Epithelial cell of proximal tubule (primary cell): ENCODE data around the gene PTBP1. TPM values are rescaled to one million over a fixed set of nuclear protein-coding genes. Genes with fewer than 3 reads are reported as not detected.
"Not testable (repeated sequence)": the region's sequence is repeated elsewhere in the genome, so short reads cannot be mapped to it uniquely, and the experiment has no call there.

Source experiments
- DNase-seq: peaks from one replicate; pipeline ENCODE4 v3.0.0-alpha.2; 2011; ENCODE audit warnings: low read depth
- H3K4me3 ChIP-seq: 2 replicates; pipeline ENCODE4 v1.5.1; 2011; ENCODE audit warnings: low read depth, mild to moderate bottlenecking, low read length
- total RNA-seq: library from RNA; depleted of rRNA; stranded (reverse); fragments of >200 nt; gene quantifications from 2 replicates; pipeline ENCODE4 v1.2.3, GENCODE V29; 2015
- TF ChIP-seq, protein P1 (sequence below): conservative IDR thresholded peaks from 2 replicates; pipeline ENCODE4 v1.5.1; 2012; ENCODE audit warnings: low read depth, mild to moderate bottlenecking, low read length

The PTBP1 gene
- total RNA-seq, 1 donor from 2014 or later, result 186 TPM

DNA sequence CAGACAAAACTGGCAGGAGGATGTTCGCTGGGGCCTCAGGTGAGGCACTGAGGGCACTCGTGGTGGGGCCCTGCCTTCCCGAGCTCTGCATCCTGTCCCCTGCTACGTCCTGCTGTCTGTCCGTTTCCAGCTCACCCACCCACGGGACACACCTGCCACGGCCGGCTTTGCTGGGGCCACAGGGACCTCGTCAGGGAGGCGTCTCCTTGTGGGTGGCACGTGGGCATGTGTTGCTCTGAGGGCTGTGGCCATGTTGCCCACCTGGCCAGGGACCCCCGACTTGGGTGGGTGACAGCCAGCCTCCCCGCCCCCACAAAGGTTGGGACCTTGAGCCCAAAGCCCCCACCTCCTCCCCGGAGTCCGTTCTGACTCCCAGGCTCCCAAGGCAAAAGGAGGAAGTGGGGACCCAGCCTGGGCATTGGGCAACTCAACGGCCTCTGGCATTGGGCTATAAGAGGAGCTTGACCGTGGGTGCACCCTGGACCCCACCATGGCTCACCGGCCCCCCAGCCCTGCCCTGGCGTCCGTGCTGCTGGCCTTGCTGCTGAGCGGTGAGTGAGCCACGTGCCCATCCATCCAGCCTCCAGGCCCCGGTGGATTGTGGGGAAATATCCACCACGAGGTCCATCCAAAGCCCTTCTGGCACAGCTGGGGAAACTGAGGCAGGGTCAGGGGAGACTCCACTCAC, 43.4 kb downstream of the PTBP1 start, which contains the start of gene PRTN3:
Gene PRTN3 (plus strand): TSS at position 481 of the 688 bp plus-strand sequence. CDS start 10 bp downstream, at position 491.
- no peak within 1 kb of the TSS for H3K4me3 ChIP-seq
- DNase-seq, result no peak
- TF ChIP-seq, protein P1, sequence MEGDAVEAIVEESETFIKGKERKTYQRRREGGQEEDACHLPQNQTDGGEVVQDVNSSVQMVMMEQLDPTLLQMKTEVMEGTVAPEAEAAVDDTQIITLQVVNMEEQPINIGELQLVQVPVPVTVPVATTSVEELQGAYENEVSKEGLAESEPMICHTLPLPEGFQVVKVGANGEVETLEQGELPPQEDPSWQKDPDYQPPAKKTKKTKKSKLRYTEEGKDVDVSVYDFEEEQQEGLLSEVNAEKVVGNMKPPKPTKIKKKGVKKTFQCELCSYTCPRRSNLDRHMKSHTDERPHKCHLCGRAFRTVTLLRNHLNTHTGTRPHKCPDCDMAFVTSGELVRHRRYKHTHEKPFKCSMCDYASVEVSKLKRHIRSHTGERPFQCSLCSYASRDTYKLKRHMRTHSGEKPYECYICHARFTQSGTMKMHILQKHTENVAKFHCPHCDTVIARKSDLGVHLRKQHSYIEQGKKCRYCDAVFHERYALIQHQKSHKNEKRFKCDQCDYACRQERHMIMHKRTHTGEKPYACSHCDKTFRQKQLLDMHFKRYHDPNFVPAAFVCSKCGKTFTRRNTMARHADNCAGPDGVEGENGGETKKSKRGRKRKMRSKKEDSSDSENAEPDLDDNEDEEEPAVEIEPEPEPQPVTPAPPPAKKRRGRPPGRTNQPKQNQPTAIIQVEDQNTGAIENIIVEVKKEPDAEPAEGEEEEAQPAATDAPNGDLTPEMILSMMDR, result no peak

- not testable (repeated sequence) for H3K4me3 ChIP-seq, DNase-seq
Measured at GRCh38 chr19:842802-843179, 45.5 kb downstream of the PTBP1 start.

DNA sequence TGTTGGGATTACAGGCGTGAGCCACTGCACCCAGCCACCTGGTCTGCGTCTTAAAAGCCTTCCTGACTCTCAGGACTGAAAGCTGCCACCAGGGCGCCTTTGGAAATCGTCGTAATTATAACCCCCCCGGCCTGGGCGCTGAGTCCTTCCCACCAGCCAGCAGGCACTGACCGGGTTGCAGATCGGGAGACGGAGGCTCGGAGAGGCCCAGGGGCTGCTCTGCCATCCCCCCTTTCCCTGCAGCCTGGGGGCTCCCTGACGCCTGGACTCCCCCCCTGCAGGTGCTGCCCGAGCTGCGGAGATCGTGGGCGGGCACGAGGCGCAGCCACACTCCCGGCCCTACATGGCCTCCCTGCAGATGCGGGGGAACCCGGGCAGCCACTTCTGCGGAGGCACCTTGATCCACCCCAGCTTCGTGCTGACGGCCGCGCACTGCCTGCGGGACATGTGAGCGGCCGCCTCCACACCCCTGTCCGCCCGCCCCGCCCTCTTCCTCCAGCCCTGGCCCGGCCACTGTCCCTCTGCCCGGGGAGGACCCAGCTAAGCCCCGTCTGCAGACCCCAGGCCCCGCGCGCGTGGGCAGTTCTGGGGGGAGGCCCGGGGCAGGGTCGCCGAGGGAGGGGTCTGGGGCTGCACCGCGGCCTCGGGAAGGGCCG, 46.1 kb downstream of the PTBP1 start:
- peak overlapping the region; percentile 11 for H3K4me3 ChIP-seq

GRCh38 chr19:843836-844545, 46.7 kb downstream of the PTBP1 start:
- TF ChIP-seq, protein P1, result no peak
- no peak for DNase-seq
- peak overlapping the region; percentile 11 for H3K4me3 ChIP-seq

More for the DNA sequence above, 46.1 kb downstream of the PTBP1 start:
- TF ChIP-seq, protein P1, result no peak
- DNase-seq, result no peak

- TF ChIP-seq, protein P1, result no peak
Measured at GRCh38 chr19:844546-844971, 47.3 kb downstream of the PTBP1 start.

DNA sequence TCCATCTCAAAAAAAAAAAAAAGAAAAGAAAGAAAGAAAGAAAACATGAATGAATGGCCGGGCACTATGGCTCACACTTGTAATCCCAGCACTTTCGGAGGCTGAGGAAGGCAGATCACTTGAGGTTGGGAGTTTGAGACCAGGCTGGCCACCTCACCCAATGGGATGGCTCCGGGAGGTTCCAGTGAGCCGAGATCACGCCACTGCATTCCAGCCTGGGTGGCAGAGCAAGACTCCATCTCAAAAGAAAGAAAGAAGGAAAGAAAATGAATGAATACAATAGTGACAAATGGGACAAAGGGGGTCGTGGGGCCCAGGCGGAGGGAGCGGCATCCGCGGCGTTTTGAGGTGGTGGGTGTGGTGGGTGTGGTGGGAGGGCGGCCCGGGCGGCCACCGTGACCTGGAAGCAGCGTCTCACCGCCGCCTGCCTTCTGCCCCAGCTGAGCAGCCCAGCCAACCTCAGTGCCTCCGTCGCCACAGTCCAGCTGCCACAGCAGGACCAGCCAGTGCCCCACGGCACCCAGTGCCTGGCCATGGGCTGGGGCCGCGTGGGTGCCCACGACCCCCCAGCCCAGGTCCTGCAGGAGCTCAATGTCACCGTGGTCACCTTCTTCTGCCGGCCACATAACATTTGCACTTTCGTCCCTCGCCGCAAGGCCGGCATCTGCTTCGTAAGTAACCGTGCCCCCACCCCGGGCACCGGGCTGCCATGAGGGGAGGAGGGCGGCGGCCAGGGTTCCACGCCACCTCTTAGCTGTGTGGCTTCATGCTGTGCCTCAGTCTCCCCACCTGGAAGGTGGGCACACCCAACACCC, 48.7 kb downstream of the PTBP1 start:
- TF ChIP-seq, protein P1, result no peak
- no peak for DNase-seq
- H3K4me3 ChIP-seq, result no peak overlapping the region

More at GRCh38 chr19:844546-844971, 47.3 kb downstream of the PTBP1 start:
- no peak overlapping the region for H3K4me3 ChIP-seq
- no peak for DNase-seq
